Hepatocyte (in vitro differentiated cells): ENCODE data around the gene SCRN2.

Experiments
- EZH2 ChIP-seq: fragments of 200-600 bp; sonication (generic); IDR thresholded peaks from 2 replicates; pipeline ENCODE4 v1.6.1; 2016; ENCODE audit warnings: antibody characterized with exemption, mild to moderate bottlenecking, borderline replicate concordance
- EZH2phosphoT487 ChIP-seq: fragments of 200-600 bp; sonication (generic); IDR thresholded peaks from one replicate; pipeline ENCODE4 v1.6.1; 2018; ENCODE audit warnings: antibody characterized with exemption, mild to moderate bottlenecking, low read depth, moderate library complexity; ENCODE audit not compliant: unreplicated experiment, severe bottlenecking
- TF ChIP-seq, protein P1 (sequence below): fragments of 200-600 bp; sonication (generic); IDR thresholded peaks from 2 replicates; pipeline ENCODE4 v1.5.1; 2016; ENCODE audit warnings: antibody characterized with exemption, mild to moderate bottlenecking; ENCODE audit not compliant: poor library complexity

DNA sequence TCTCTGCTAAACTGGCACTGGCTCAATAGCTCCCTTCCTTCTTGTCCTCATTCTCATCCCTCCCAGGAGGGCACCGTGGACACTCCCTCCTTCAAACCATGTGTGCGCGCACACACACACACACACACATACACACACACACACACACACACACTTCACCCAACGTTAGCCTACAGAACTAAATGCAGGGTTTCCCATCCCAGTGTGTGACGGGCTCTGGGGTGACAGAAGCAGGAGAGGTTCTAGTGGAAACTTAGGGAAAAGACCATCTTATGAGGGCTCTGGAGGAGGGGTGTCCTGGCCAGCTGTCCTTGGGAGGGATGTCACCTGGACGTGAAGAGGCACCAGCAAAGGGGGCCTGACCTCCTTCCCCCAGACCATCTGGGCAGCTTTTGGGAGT lies 39.2 kb downstream of the SCRN2 start:
- TF ChIP-seq, protein P1, sequence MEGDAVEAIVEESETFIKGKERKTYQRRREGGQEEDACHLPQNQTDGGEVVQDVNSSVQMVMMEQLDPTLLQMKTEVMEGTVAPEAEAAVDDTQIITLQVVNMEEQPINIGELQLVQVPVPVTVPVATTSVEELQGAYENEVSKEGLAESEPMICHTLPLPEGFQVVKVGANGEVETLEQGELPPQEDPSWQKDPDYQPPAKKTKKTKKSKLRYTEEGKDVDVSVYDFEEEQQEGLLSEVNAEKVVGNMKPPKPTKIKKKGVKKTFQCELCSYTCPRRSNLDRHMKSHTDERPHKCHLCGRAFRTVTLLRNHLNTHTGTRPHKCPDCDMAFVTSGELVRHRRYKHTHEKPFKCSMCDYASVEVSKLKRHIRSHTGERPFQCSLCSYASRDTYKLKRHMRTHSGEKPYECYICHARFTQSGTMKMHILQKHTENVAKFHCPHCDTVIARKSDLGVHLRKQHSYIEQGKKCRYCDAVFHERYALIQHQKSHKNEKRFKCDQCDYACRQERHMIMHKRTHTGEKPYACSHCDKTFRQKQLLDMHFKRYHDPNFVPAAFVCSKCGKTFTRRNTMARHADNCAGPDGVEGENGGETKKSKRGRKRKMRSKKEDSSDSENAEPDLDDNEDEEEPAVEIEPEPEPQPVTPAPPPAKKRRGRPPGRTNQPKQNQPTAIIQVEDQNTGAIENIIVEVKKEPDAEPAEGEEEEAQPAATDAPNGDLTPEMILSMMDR, result no peak
- TF ChIP-seq EZH2phosphoT487 (no peak), EZH2 (no peak)
